Measurements from ENCODE around the gene CT45A9. TPM values are rescaled to one million over a fixed set of nuclear protein-coding genes. Genes with fewer than 3 reads are reported as not detected.
"Not testable (repeated sequence)": the region's sequence is repeated elsewhere in the genome, so short reads cannot be mapped to it uniquely, and the experiment has no call there.

The CT45A9 gene
- not detected for total RNA-seq (2021; ENCODE audit: unreplicated experiment)
- not detected for polyA plus RNA-seq (2012; ENCODE audit: insufficient read length)
- Bru-seq, nascent RNA, result not detected
- not detected for BruChase-seq, experiment 1, labeled RNA remaining after a 2-hour chase
- not detected for BruChase-seq, experiment 2, labeled RNA remaining after a 6-hour chase
- long read RNA-seq, result 0 reads

GRCh38 chrX:135871712-135872111, at the start of gene CT45A9:
CT45A9 (minus strand) TSS chrX:135871812; CDS start chrX:135868061, 3,751 bp downstream.
- H3K4me3 ChIP-seq (ENCODE audit: low read depth in 2 of 2, low read length in 2 of 2); H3K36me3 ChIP-seq (ENCODE audit: control insufficient read depth, insufficient read depth, low read length); H3K27me3 ChIP-seq (ENCODE audit: control insufficient read depth, insufficient read depth, low read length); POLR2A ChIA-PET; H3K9me3 ChIP-seq (ENCODE audit: control insufficient read depth, insufficient read depth, low read depth, low read length); intact Hi-C loops (cut with micrococcal nuclease; ENCODE audit: unreplicated experiment); ATAC-seq; H3K27ac ChIP-seq (ENCODE audit: low read length); DNase-seq (ENCODE audit: low read depth, low spot score); BruUV-seq (replicated peaks); CTCF ChIA-PET; H3K4me1 ChIP-seq (ENCODE audit: control insufficient read depth, insufficient read depth, low read length); in situ Hi-C loops (cut with HindIII; ENCODE audit: low pct_unique_long_range_greater_than_20kb, low sequenced_read_pairs): not testable (repeated sequence)

GRCh38 chrX:135920516-135920915, 48.9 kb upstream of the CT45A9 start:
- POLR2A ChIA-PET; DNase-seq (ENCODE audit: low read depth, low spot score); H3K4me3 ChIP-seq (ENCODE audit: low read depth in 2 of 2, low read length in 2 of 2); H3K4me1 ChIP-seq (ENCODE audit: control insufficient read depth, insufficient read depth, low read length); H3K36me3 ChIP-seq (ENCODE audit: control insufficient read depth, insufficient read depth, low read length); H3K27me3 ChIP-seq (ENCODE audit: control insufficient read depth, insufficient read depth, low read length); BruUV-seq (replicated peaks); CTCF ChIA-PET; H3K9me3 ChIP-seq (ENCODE audit: control insufficient read depth, insufficient read depth, low read depth, low read length); in situ Hi-C loops (cut with HindIII; ENCODE audit: low pct_unique_long_range_greater_than_20kb, low sequenced_read_pairs); intact Hi-C loops (cut with micrococcal nuclease; ENCODE audit: unreplicated experiment); ATAC-seq; H3K27ac ChIP-seq (ENCODE audit: low read length): not testable (repeated sequence)

DNA sequence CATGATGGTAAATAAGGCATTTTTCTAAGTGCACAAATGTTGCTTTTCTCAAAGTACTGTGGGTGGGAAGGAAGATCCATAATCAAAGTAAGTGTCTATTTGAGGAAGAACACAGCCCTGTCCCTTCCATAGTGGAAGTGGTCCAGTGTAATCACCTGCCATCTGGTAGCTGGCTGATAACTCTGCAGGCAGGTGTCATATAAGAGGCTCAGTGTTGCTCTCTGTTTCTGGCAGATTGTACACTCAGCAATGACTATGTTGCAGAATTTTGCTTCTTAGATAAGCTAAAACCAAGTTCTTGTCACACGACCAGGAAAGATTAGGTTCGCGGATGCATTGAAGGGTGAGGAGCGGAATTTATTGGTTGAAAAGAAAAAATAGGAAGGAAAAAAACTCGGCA, 42.8 kb upstream of the CT45A9 start:
- H3K4me3 ChIP-seq (ENCODE audit: low read depth in 2 of 2, low read length in 2 of 2), result no peak overlapping the region
- peaks cover 9% of the 10 kb centered on the region; the same call in 1 of the 2 replicates for H3K27me3 ChIP-seq (ENCODE audit: control insufficient read depth, insufficient read depth, low read length)
- no TSS peak for BruUV-seq (replicated peaks)
- ATAC-seq, result no peak
- ChIA-PET CTCF (no interaction called here), POLR2A (no interaction called here)
- H3K36me3 ChIP-seq (ENCODE audit: control insufficient read depth, insufficient read depth, low read length), result no peaks in the 10 kb centered on the region
- no peaks in the 10 kb centered on the region for H3K4me1 ChIP-seq (ENCODE audit: control insufficient read depth, insufficient read depth, low read length)
- no peaks in the 10 kb centered on the region for H3K9me3 ChIP-seq (ENCODE audit: control insufficient read depth, insufficient read depth, low read depth, low read length)
- intact Hi-C loops (cut with micrococcal nuclease; ENCODE audit: unreplicated experiment), result no loop called here
- in situ Hi-C loops (cut with HindIII; ENCODE audit: low pct_unique_long_range_greater_than_20kb, low sequenced_read_pairs), result no loop called here
- H3K27ac ChIP-seq (ENCODE audit: low read length), result no peak overlapping the region
- no peak for DNase-seq (ENCODE audit: low read depth, low spot score)
- TF ChIP-seq POLR2AphosphoS5 (IDR thresholded peaks at IDR 0.05; ENCODE audit: low read depth, low read length) (no peak), SIN3A (IDR thresholded peaks at IDR 0.05; ENCODE audit: borderline replicate concordance, insufficient read depth, low read depth, low read length) (no peak), CTCF (IDR thresholded peaks at IDR 0.05) (no peak), TCF7L2 (IDR thresholded peaks at IDR 0.05; ENCODE audit: low read depth, low read length) (no peak)
- TF ChIP-seq, protein P1, sequence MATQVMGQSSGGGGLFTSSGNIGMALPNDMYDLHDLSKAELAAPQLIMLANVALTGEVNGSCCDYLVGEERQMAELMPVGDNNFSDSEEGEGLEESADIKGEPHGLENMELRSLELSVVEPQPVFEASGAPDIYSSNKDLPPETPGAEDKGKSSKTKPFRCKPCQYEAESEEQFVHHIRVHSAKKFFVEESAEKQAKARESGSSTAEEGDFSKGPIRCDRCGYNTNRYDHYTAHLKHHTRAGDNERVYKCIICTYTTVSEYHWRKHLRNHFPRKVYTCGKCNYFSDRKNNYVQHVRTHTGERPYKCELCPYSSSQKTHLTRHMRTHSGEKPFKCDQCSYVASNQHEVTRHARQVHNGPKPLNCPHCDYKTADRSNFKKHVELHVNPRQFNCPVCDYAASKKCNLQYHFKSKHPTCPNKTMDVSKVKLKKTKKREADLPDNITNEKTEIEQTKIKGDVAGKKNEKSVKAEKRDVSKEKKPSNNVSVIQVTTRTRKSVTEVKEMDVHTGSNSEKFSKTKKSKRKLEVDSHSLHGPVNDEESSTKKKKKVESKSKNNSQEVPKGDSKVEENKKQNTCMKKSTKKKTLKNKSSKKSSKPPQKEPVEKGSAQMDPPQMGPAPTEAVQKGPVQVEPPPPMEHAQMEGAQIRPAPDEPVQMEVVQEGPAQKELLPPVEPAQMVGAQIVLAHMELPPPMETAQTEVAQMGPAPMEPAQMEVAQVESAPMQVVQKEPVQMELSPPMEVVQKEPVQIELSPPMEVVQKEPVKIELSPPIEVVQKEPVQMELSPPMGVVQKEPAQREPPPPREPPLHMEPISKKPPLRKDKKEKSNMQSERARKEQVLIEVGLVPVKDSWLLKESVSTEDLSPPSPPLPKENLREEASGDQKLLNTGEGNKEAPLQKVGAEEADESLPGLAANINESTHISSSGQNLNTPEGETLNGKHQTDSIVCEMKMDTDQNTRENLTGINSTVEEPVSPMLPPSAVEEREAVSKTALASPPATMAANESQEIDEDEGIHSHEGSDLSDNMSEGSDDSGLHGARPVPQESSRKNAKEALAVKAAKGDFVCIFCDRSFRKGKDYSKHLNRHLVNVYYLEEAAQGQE (IDR thresholded peaks at IDR 0.05; ENCODE audit: insufficient read depth in 1 of 2, low read depth in 2 of 2, low read length in 1 of 2), result no peak

Measured in Panc1 (cell line).